Fibroblast of lung (primary cell): ENCODE measurements around the gene DTL.

Source experiments
- CTCF ChIP-seq, 2 donors: IDR thresholded peaks in 1 of 2; conservative IDR thresholded peaks in 1 of 2; 1 replicate in 1 of 2; 2 replicates in 1 of 2; pipeline ENCODE4 v1.5.1; 2011 to 2012; ENCODE audit warnings: low read length in 2 of 2, control low read depth in 1 of 2, inconsistent platforms in 1 of 2, low read depth in 1 of 2, mild to moderate bottlenecking in 1 of 2
- EZH2 ChIP-seq: IDR thresholded peaks from 2 replicates; pipeline ENCODE4 v1.5.1; 2012; ENCODE audit warnings: low read length, control low read depth, mild to moderate bottlenecking; ENCODE audit errors: missing control alignments

GRCh38 chr1:212020975-212021374 lies 14.6 kb upstream of the DTL start:
- TF ChIP-seq CTCF (conservative IDR thresholded peaks at IDR 0.05 in 1 of 2, IDR thresholded peaks at IDR 0.05 in 1 of 2; ENCODE audit: low read depth in 1 of 2, low read length in 2 of 2) (no peak), EZH2 (no peak)
